NCI-H2081 treated with DMSO at 0.1 percent for 48 hours (cell line): ENCODE results near the gene KRTAP10-4.
"Not testable (repeated sequence)": the region's sequence is repeated elsewhere in the genome, so short reads cannot be mapped to it uniquely, and the experiment has no call there.

Experiments used
- DNase-seq: peaks from one replicate; lab custom pipeline; 2025; lab: John Stamatoyannopoulos, UW

Gene KRTAP10-4

GRCh38 chr21:44557491-44558328 lies 15.8 kb upstream of the KRTAP10-4 start:
- no peak for DNase-seq

- not testable (repeated sequence) for DNase-seq
These were observed 15.2 kb upstream of the KRTAP10-4 start for GRCh38 chr21:44558329-44558675.

- no peak for DNase-seq
These were observed 14.8 kb upstream of the KRTAP10-4 start, which contains the start of gene KRTAP10-3 for GRCh38 chr21:44558695-44559094. KRTAP10-3 (minus strand) TSS chr21:44558795; CDS start chr21:44558715, 80 bp downstream.

- no peak for DNase-seq
These were observed 9.4 kb upstream of the KRTAP10-4 start for GRCh38 chr21:44564099-44564498.

- DNase-seq, result no peak
These were observed 8.5 kb upstream of the KRTAP10-4 start for GRCh38 chr21:44564886-44565598.

GRCh38 chr21:44566403-44566802 lies 7.1 kb upstream of the KRTAP10-4 start:
- no peak for DNase-seq

GRCh38 chr21:44567481-44568171 lies 5.9 kb upstream of the KRTAP10-4 start:
- DNase-seq, result no peak

GRCh38 chr21:44568261-44568660 lies 5.3 kb upstream of the KRTAP10-4 start:
- no peak for DNase-seq

GRCh38 chr21:44568667-44569556 lies 4.6 kb upstream of the KRTAP10-4 start:
- DNase-seq, result no peak

- no peak for DNase-seq
These were observed 3.5 kb upstream of the KRTAP10-4 start for GRCh38 chr21:44569861-44570517.

- DNase-seq, result no peak
These were observed 2.2 kb upstream of the KRTAP10-4 start for GRCh38 chr21:44571296-44571695.

GRCh38 chr21:44571844-44572782 lies 1.4 kb upstream of the KRTAP10-4 start:
- no peak for DNase-seq

GRCh38 chr21:44572959-44573583 lies 458 bp upstream of the KRTAP10-4 start:
- no peak for DNase-seq

- DNase-seq, result no peak
These were observed 1.2 kb downstream of the KRTAP10-4 start for GRCh38 chr21:44574457-44575306.

- no peak for DNase-seq
These were observed 1.9 kb downstream of the KRTAP10-4 start for GRCh38 chr21:44575307-44576024.

- no peak for DNase-seq
These were observed 2.5 kb downstream of the KRTAP10-4 start for GRCh38 chr21:44576025-44576420.

GRCh38 chr21:44578371-44579055 lies 5.0 kb downstream of the KRTAP10-4 start:
- DNase-seq, result no peak
